Stimulated activated CD4-positive, alpha-beta T cell treated with anti-CD3 and anti-CD28 coated beads, Interleukin-1b, Interleukin-23, amount 100 ng/mL, for 1 hour (primary cell): ENCODE measurements around the gene SHISA5.

ENCODE experiments used
- DNase-seq, 2 donors: peaks; one replicate each; pipeline ENCODE4 v3.0.0-alpha.2; 2020; ENCODE audit warnings: low read depth in 2 of 2

Gene SHISA5

GRCh38 chr3:48459773-48460516 lies 44.0 kb downstream of the SHISA5 start:
- DNase-seq: no peak

- no peak for DNase-seq
These were observed 44.6 kb downstream of the SHISA5 start for GRCh38 chr3:48459331-48459730.

- no peak for DNase-seq
These were observed 47.5 kb downstream of the SHISA5 start for GRCh38 chr3:48456456-48456855.

- no peak for DNase-seq
These were observed 52.7 kb downstream of the SHISA5 start for GRCh38 chr3:48451270-48451669.

- peak; percentile 46 to 76 for DNase-seq
These were observed 57.4 kb downstream of the SHISA5 start, which contains the start of gene ATRIP for GRCh38 chr3:48446425-48447193. Gene ATRIP (plus strand): TSS chr3:48446737. CDS start chr3:48446846, 109 bp downstream.

- DNase-seq: no peak
These were observed 57.9 kb downstream of the SHISA5 start for GRCh38 chr3:48446043-48446424.

GRCh38 chr3:48445277-48445882 lies 58.6 kb downstream of the SHISA5 start:
- DNase-seq: no peak

GRCh38 chr3:48441940-48442339 lies 62.0 kb downstream of the SHISA5 start:
- no peak for DNase-seq

GRCh38 chr3:48440590-48440958 lies 63.4 kb downstream of the SHISA5 start:
- DNase-seq: no peak

- peak; percentile 92 to 94 for DNase-seq
These were observed 64.0 kb downstream of the SHISA5 start, which contains the start of the genes CCDC51 and TMA7 for GRCh38 chr3:48439820-48440589. Gene CCDC51 (minus strand): TSS chr3:48440119. CDS start chr3:48435128, 4,991 bp downstream. Gene TMA7 (plus strand): TSS chr3:48440257. CDS start chr3:48440297, 40 bp downstream.

GRCh38 chr3:48437812-48438211 lies 66.2 kb downstream of the SHISA5 start:
- no peak for DNase-seq

GRCh38 chr3:48436855-48437254 lies 67.1 kb downstream of the SHISA5 start:
- no peak for DNase-seq

- DNase-seq: no peak
These were observed 67.5 kb downstream of the SHISA5 start for GRCh38 chr3:48436477-48436787.

GRCh38 chr3:48435774-48436476 lies 68.0 kb downstream of the SHISA5 start:
- peak; percentile 69 to 72 for DNase-seq

- no peak for DNase-seq
These were observed 68.8 kb downstream of the SHISA5 start for GRCh38 chr3:48435223-48435595.

GRCh38 chr3:48434591-48435222 lies 69.3 kb downstream of the SHISA5 start:
- no peak for DNase-seq

GRCh38 chr3:48433472-48434118 lies 70.4 kb downstream of the SHISA5 start:
- no peak for DNase-seq

GRCh38 chr3:48432411-48433371 lies 71.3 kb downstream of the SHISA5 start:
- DNase-seq: no peak
